WI38 (cell line): ENCODE data around the gene HMGCR.

Source experiments
- H3K4me3 ChIP-seq: 2 replicates; pipeline ENCODE4 v1.5.1; 2011; ENCODE audit warnings: low read depth, mild to moderate bottlenecking, control low read depth, low read length
- CTCF ChIP-seq: IDR thresholded peaks from 2 replicates; pipeline ENCODE4 v1.5.1; 2012; ENCODE audit warnings: low read depth, mild to moderate bottlenecking, control low read depth, low read length

HMGCR gene

GRCh38 chr5:75335486-75335885, 1.5 kb upstream of the HMGCR start:
- H3K4me3 ChIP-seq: no peak overlapping the region
- TF ChIP-seq CTCF: no peak

- TF ChIP-seq CTCF: peak; percentile 39; the same call in 1 of the 2 replicates
- peak overlapping the region; percentile 93 for H3K4me3 ChIP-seq
Observed at GRCh38 chr5:75335952-75336614, 937 bp upstream of the HMGCR start.

- TF ChIP-seq CTCF: no peak
Observed at GRCh38 chr5:75337366-75338021, 474 bp downstream of the HMGCR start.

GRCh38 chr5:75338408-75338807, 1.4 kb downstream of the HMGCR start:
- no peak for TF ChIP-seq CTCF
- H3K4me3 ChIP-seq: peak overlapping the region; percentile 93

More at GRCh38 chr5:75337366-75338021, 474 bp downstream of the HMGCR start:
- H3K4me3 ChIP-seq: peak overlapping the region; percentile 93

- no peak for TF ChIP-seq CTCF
- no peak overlapping the region for H3K4me3 ChIP-seq
Observed at GRCh38 chr5:75340714-75341478, 3.9 kb downstream of the HMGCR start.

GRCh38 chr5:75341934-75342333, 4.9 kb downstream of the HMGCR start:
- no peak for TF ChIP-seq CTCF
- no peak overlapping the region for H3K4me3 ChIP-seq

- TF ChIP-seq CTCF: no peak
- H3K4me3 ChIP-seq: no peak overlapping the region
Observed at GRCh38 chr5:75342836-75343235, 5.8 kb downstream of the HMGCR start.
